ENCODE results near the gene ARHGAP10.

Gene ARHGAP10

DNA sequence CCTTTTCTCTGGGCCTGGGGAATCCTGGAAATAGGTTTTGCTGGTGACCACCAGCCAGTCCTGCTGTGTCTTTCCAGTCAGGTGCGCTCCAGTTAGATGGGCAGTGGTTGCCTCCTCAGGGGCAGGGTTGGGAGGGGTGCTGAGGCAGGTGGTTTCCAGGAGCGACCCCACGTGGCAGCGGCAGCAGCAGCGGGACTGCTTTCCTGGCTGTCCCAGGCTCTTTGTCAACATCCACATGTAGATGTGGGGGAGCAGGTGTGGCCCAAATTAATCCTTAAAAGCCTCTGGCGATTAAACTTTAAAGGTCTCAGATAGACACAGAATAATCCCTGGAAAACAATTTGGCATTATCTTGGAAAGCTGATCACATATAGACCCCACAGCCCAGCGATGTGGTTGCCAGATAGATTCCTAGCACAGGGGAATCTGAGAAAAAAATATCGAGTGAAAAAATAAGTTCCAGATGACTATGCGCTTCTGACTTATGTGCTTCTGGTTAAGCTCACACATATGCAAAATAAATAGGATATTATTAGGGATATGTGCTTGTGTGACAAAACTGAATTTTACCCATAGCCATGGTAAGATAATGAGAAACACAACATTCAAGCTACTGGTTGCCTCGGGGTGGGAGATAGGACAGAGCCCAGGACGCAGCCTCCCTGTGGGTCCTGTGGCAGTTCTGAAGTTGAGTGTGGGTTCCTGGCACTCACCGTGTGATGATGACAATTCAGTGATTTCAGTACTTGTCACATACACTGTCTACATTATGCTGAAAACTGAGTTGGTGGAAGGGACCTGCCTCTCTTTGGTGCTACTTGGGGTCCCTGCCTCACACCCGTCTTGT is 336.4 kb downstream of the ARHGAP10 start:
- H3K9ac ChIP-seq (ENCODE audit: low read depth, low read length) = no peak overlapping the region
- H4K20me1 ChIP-seq (ENCODE audit: insufficient read depth, low read length) = no peaks in the 10 kb centered on the region
- H3K79me2 ChIP-seq (ENCODE audit: insufficient read depth, low read length) = no peaks in the 10 kb centered on the region
- no peaks in the 10 kb centered on the region for H3K4me1 ChIP-seq (ENCODE audit: insufficient read depth, low read length)
- no peak overlapping the region for H3K4me2 ChIP-seq (ENCODE audit: insufficient read depth, low read length)
- ATAC-seq (ENCODE audit: insufficient read depth, low read depth) = no peak
- TF ChIP-seq EZH2 (IDR thresholded peaks at IDR 0.05; ENCODE audit: borderline replicate concordance, low read depth, low read length, severe bottlenecking) (no peak), CTCF (IDR thresholded peaks at IDR 0.05; ENCODE audit: borderline replicate concordance, extremely low read depth, low read length, poor library complexity, severe bottlenecking) (no peak)
- peaks cover 5% of the 10 kb centered on the region for H3K9me3 ChIP-seq (ENCODE audit: insufficient read depth, low read length, severe bottlenecking)
- H3K4me3 ChIP-seq (ENCODE audit: low read depth in 1 of 2, low read length in 2 of 2) = no peak overlapping the region
- H2AFZ ChIP-seq (ENCODE audit: low read depth, low read length) = no peak overlapping the region
- H3K36me3 ChIP-seq (ENCODE audit: insufficient read depth, low read length) = no peaks in the 10 kb centered on the region
- no peak overlapping the region for H3K27ac ChIP-seq (ENCODE audit: low read length)
- no peaks in the 10 kb centered on the region for H3K27me3 ChIP-seq (ENCODE audit: insufficient read depth, low read length, poor library complexity)
- no peak for DNase-seq

DNA sequence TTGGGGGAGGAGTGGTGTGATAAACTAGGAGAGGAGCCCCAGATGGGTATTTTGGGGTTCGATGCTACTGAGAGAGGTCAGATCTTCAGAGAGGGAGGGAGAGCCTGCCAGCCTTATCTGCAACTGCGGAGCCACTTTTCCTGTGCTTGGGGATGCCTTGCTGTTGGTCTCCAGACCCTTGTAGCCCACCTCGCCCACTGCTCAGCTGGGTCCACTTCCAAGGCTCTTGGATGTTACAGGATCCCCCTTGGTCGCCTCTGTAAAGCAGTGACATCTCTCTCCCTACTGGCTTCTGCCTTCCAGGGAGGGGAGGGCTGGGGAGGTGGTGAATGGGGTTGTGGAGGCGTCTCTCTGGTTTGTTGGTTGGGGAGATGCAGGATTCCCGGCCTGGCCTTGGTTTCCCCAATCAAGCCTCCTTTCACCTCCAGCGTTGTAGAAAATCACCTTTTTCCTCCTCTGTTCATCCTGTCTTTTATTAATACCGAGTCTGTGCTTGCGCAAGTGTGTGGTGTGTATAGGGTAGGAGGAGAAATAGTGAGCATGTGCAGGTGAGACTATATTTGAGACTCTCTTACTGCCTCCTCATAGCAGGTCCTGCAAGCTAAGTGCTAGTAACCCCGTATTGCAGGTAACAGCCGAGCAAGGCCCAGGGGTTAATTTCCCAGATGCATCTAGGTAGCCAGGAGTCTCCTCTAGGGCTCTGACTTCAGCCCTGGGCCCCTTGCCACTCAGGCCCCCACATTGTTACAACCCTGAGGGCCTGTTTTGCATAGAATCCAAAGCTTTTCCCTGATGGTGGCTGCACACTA is 337.4 kb downstream of the ARHGAP10 start:
- no peak overlapping the region for H3K27ac ChIP-seq (ENCODE audit: low read length)
- H3K4me3 ChIP-seq (ENCODE audit: low read depth in 1 of 2, low read length in 2 of 2) = no peak overlapping the region
- DNase-seq = no peak
- H3K4me1 ChIP-seq (ENCODE audit: insufficient read depth, low read length) = no peaks in the 10 kb centered on the region
- no peak for ATAC-seq (ENCODE audit: insufficient read depth, low read depth)
- no peak overlapping the region for H3K9ac ChIP-seq (ENCODE audit: low read depth, low read length)
- no peak overlapping the region for H3K4me2 ChIP-seq (ENCODE audit: insufficient read depth, low read length)
- no peaks in the 10 kb centered on the region for H3K79me2 ChIP-seq (ENCODE audit: insufficient read depth, low read length)
- H3K9me3 ChIP-seq (ENCODE audit: insufficient read depth, low read length, severe bottlenecking) = peaks cover 11% of the 10 kb centered on the region
- H2AFZ ChIP-seq (ENCODE audit: low read depth, low read length) = no peak overlapping the region
- no peak for TF ChIP-seq EZH2 (IDR thresholded peaks at IDR 0.05; ENCODE audit: borderline replicate concordance, low read depth, low read length, severe bottlenecking)
- no peak for TF ChIP-seq CTCF (IDR thresholded peaks at IDR 0.05; ENCODE audit: borderline replicate concordance, extremely low read depth, low read length, poor library complexity, severe bottlenecking)
- H3K36me3 ChIP-seq (ENCODE audit: insufficient read depth, low read length) = no peaks in the 10 kb centered on the region
- no peaks in the 10 kb centered on the region for H3K27me3 ChIP-seq (ENCODE audit: insufficient read depth, low read length, poor library complexity)
- H4K20me1 ChIP-seq (ENCODE audit: insufficient read depth, low read length) = no peaks in the 10 kb centered on the region

GRCh38 chr4:148069895-148070178 is 337.9 kb downstream of the ARHGAP10 start:
- H4K20me1 ChIP-seq (ENCODE audit: insufficient read depth, low read length) = no peaks in the 10 kb centered on the region
- peaks cover 16% of the 10 kb centered on the region for H3K9me3 ChIP-seq (ENCODE audit: insufficient read depth, low read length, severe bottlenecking)
- no peaks in the 10 kb centered on the region for H3K4me1 ChIP-seq (ENCODE audit: insufficient read depth, low read length)
- H3K4me3 ChIP-seq (ENCODE audit: low read depth in 1 of 2, low read length in 2 of 2) = no peak overlapping the region
- DNase-seq (no peak), ATAC-seq (ENCODE audit: insufficient read depth, low read depth) (no peak)
- no peak for TF ChIP-seq EZH2 (IDR thresholded peaks at IDR 0.05; ENCODE audit: borderline replicate concordance, low read depth, low read length, severe bottlenecking)
- no peak for TF ChIP-seq CTCF (IDR thresholded peaks at IDR 0.05; ENCODE audit: borderline replicate concordance, extremely low read depth, low read length, poor library complexity, severe bottlenecking)
- no peaks in the 10 kb centered on the region for H3K36me3 ChIP-seq (ENCODE audit: insufficient read depth, low read length)
- H3K27me3 ChIP-seq (ENCODE audit: insufficient read depth, low read length, poor library complexity) = no peaks in the 10 kb centered on the region
- H2AFZ ChIP-seq (ENCODE audit: low read depth, low read length) = no peak overlapping the region
- no peaks in the 10 kb centered on the region for H3K79me2 ChIP-seq (ENCODE audit: insufficient read depth, low read length)
- H3K27ac ChIP-seq (ENCODE audit: low read length) = no peak overlapping the region
- no peak overlapping the region for H3K4me2 ChIP-seq (ENCODE audit: insufficient read depth, low read length)
- no peak overlapping the region for H3K9ac ChIP-seq (ENCODE audit: low read depth, low read length)

All from DND-41 (cell line).